SK-N-MC (cell line): ENCODE measurements around the gene TSNAX.

Source experiments
- DNase-seq: peaks from one replicate; pipeline ENCODE4 v3.0.0-alpha.2; 2011; ENCODE audit warnings: low read depth, low spot score
- H3K27ac ChIP-seq: fragments of 200-600 bp; sonication (generic); 2 replicates; pipeline ENCODE4 v1.5.1; 2016; ENCODE audit warnings: mixed run types
- H3K36me3 ChIP-seq: fragments of 200-600 bp; sonication (generic); 2 replicates; pipeline ENCODE4 v1.6.1; 2017; ENCODE audit warnings: antibody characterized with exemption, low read length, mixed read lengths; ENCODE audit not compliant: insufficient read depth
- H3K4me3 ChIP-seq: fragments of 200-600 bp; sonication (generic); 2 replicates; pipeline ENCODE4 v1.5.1; 2016
- H3K9ac ChIP-seq: fragments of 200-600 bp; sonication (generic); 2 replicates; pipeline ENCODE4 v1.8.0; 2017; ENCODE audit warnings: mixed run types, mixed read lengths; ENCODE audit not compliant: insufficient read length
- H3K9me3 ChIP-seq: fragments of 200-600 bp; sonication (generic); 2 replicates; pipeline ENCODE4 v1.6.1; 2017; ENCODE audit warnings: low read depth, mild to moderate bottlenecking, antibody characterized with exemption, low read length, moderate library complexity, mixed read lengths
- EZH2 ChIP-seq: fragments of 200-600 bp; sonication (generic); IDR thresholded peaks from one replicate; pipeline ENCODE4 v1.6.1; 2017; ENCODE audit warnings: antibody characterized with exemption
- FOXP2 ChIP-seq: optimal IDR thresholded peaks from 2 replicates; pipeline ENCODE3; 2011; ENCODE audit warnings: mild to moderate bottlenecking, moderate library complexity; ENCODE audit not compliant: insufficient read depth; ENCODE audit errors: extremely low read length, control extremely low read depth
- POLR2AphosphoS5 ChIP-seq: IDR thresholded peaks from 2 replicates; pipeline ENCODE4 v1.6.1; 2012; ENCODE audit warnings: mild to moderate bottlenecking, low read depth, low read length, borderline replicate concordance

The TSNAX gene

GRCh38 chr1:231527586-231528171 is 790 bp upstream of the TSNAX start:
- Histone ChIP-seq H3K4me3 (peak overlapping the region; percentile 91), H3K9ac (peak overlapping the region; percentile 97), H3K36me3 (peaks cover 25% of the 10 kb centered on the region), H3K27ac (0 out of 2 replicates have a peak overlapping the region, but pooled peaks have one; percentile 37), H3K9me3 (no peaks in the 10 kb centered on the region)
- no peak for TF ChIP-seq FOXP2
- no peak for TF ChIP-seq POLR2AphosphoS5
- no peak for TF ChIP-seq EZH2
- no peak for DNase-seq

- peaks cover 74% of the 10 kb centered on the region for H3K36me3 ChIP-seq
- no peaks in the 10 kb centered on the region for H3K9me3 ChIP-seq
- no peak overlapping the region for H3K27ac ChIP-seq
- peak overlapping the region; percentile 23 for H3K9ac ChIP-seq
- no peak overlapping the region for H3K4me3 ChIP-seq
- TF ChIP-seq FOXP2 (no peak), POLR2AphosphoS5 (no peak), EZH2 (no peak)
- DNase-seq: no peak
These were observed 4.8 kb downstream of the TSNAX start for GRCh38 chr1:231533240-231533639.

GRCh38 chr1:231534703-231535159 is 6.3 kb downstream of the TSNAX start:
- H3K4me3 ChIP-seq: no peak overlapping the region
- DNase-seq: no peak
- TF ChIP-seq FOXP2 (no peak), EZH2 (no peak), POLR2AphosphoS5 (no peak)
- H3K9me3 ChIP-seq: no peaks in the 10 kb centered on the region
- H3K27ac ChIP-seq: no peak overlapping the region
- peaks cover 87% of the 10 kb centered on the region for H3K36me3 ChIP-seq
- H3K9ac ChIP-seq: no peak overlapping the region

GRCh38 chr1:231536099-231536498 is 7.6 kb downstream of the TSNAX start:
- Histone ChIP-seq H3K4me3 (no peak overlapping the region), H3K27ac (no peak overlapping the region), H3K9ac (no peak overlapping the region), H3K9me3 (peaks cover 5% of the 10 kb centered on the region; the same call in 1 of the 2 replicates), H3K36me3 (peaks cover 92% of the 10 kb centered on the region)
- no peak for DNase-seq
- TF ChIP-seq FOXP2 (no peak), EZH2 (no peak), POLR2AphosphoS5 (no peak)

- TF ChIP-seq POLR2AphosphoS5 (no peak), EZH2 (no peak), FOXP2 (no peak)
- Histone ChIP-seq H3K9me3 (peaks cover 5% of the 10 kb centered on the region; the same call in 1 of the 2 replicates), H3K36me3 (peaks cover 83% of the 10 kb centered on the region), H3K27ac (no peak overlapping the region), H3K4me3 (no peak overlapping the region), H3K9ac (no peak overlapping the region)
- DNase-seq: no peak
These were observed 12.4 kb downstream of the TSNAX start for GRCh38 chr1:231540847-231541246.

GRCh38 chr1:231541842-231542241 is 13.4 kb downstream of the TSNAX start:
- H3K9me3 ChIP-seq: peaks cover 5% of the 10 kb centered on the region; the same call in 1 of the 2 replicates
- peaks cover 75% of the 10 kb centered on the region for H3K36me3 ChIP-seq
- no peak overlapping the region for H3K9ac ChIP-seq
- no peak overlapping the region for H3K4me3 ChIP-seq
- TF ChIP-seq POLR2AphosphoS5: no peak
- no peak for TF ChIP-seq FOXP2
- no peak for TF ChIP-seq EZH2
- no peak for DNase-seq
- no peak overlapping the region for H3K27ac ChIP-seq

- TF ChIP-seq FOXP2 (no peak), EZH2 (no peak), POLR2AphosphoS5 (no peak)
These were observed 16.6 kb downstream of the TSNAX start for GRCh38 chr1:231544943-231545592.

GRCh38 chr1:231546693-231547092 is 18.2 kb downstream of the TSNAX start:
- TF ChIP-seq FOXP2 (no peak), POLR2AphosphoS5 (no peak), EZH2 (no peak)
- H3K36me3 ChIP-seq: peaks cover 33% of the 10 kb centered on the region
- H3K9ac ChIP-seq: no peak overlapping the region
- H3K27ac ChIP-seq: no peak overlapping the region
- H3K4me3 ChIP-seq: no peak overlapping the region
- DNase-seq: no peak
- H3K9me3 ChIP-seq: no peaks in the 10 kb centered on the region

More at GRCh38 chr1:231544943-231545592, 16.6 kb downstream of the TSNAX start:
- no peak overlapping the region for H3K9ac ChIP-seq
- no peak overlapping the region for H3K27ac ChIP-seq
- H3K4me3 ChIP-seq: no peak overlapping the region
- DNase-seq: no peak
- peaks cover 5% of the 10 kb centered on the region; the same call in 1 of the 2 replicates for H3K9me3 ChIP-seq
- H3K36me3 ChIP-seq: peaks cover 49% of the 10 kb centered on the region

GRCh38 chr1:231549733-231550447 is 21.4 kb downstream of the TSNAX start:
- Histone ChIP-seq H3K9me3 (no peaks in the 10 kb centered on the region), H3K9ac (no peak overlapping the region), H3K36me3 (peaks cover 27% of the 10 kb centered on the region), H3K27ac (no peak overlapping the region), H3K4me3 (no peak overlapping the region)
- no peak for TF ChIP-seq FOXP2
- no peak for TF ChIP-seq POLR2AphosphoS5
- no peak for TF ChIP-seq EZH2
- no peak for DNase-seq
